Measurements from ENCODE around the gene DDX49. TPM values are rescaled to one million over a fixed set of nuclear protein-coding genes. Genes with fewer than 3 reads are reported as not detected.
"Not testable (repeated sequence)": the region's sequence is repeated elsewhere in the genome, so short reads cannot be mapped to it uniquely, and the experiment has no call there.

DDX49 gene
- total RNA-seq, 1 donor from 2014 or later: 94.9 TPM

GRCh38 chr19:18952364-18953003 is 33.0 kb downstream of the DDX49 start:
- H3K27ac Mint-ChIP-seq; H3K27me3 Mint-ChIP-seq; H3K36me3 Mint-ChIP-seq (ENCODE audit: low read depth); H3K4me3 Mint-ChIP-seq; DNase-seq; H3K9me3 Mint-ChIP-seq; H3K4me1 Mint-ChIP-seq; intact Hi-C loops (cut with micrococcal nuclease): not testable (repeated sequence)

GRCh38 chr19:18954094-18954493 is 34.6 kb downstream of the DDX49 start:
- Mint-ChIP-seq H3K27me3 (no peaks in the 10 kb centered on the region), H3K4me3 (no peak overlapping the region), H3K9me3 (peaks cover 6% of the 10 kb centered on the region), H3K4me1 (no peaks in the 10 kb centered on the region), H3K36me3 (ENCODE audit: low read depth) (no peaks in the 10 kb centered on the region), H3K27ac (no peak overlapping the region)
- intact Hi-C loops (cut with micrococcal nuclease): no loop called here
- no peak for DNase-seq

- Mint-ChIP-seq H3K27ac (no peak overlapping the region), H3K27me3 (no peaks in the 10 kb centered on the region), H3K4me1 (no peaks in the 10 kb centered on the region), H3K9me3 (peaks cover 6% of the 10 kb centered on the region), H3K4me3 (no peak overlapping the region), H3K36me3 (ENCODE audit: low read depth) (no peaks in the 10 kb centered on the region)
- no peak for DNase-seq
- intact Hi-C loops (cut with micrococcal nuclease): no loop called here
Observed at GRCh38 chr19:18955042-18955441, 35.5 kb downstream of the DDX49 start.

GRCh38 chr19:18960370-18960769 is 40.9 kb downstream of the DDX49 start:
- DNase-seq: no peak
- Mint-ChIP-seq H3K9me3 (no peaks in the 10 kb centered on the region), H3K4me3 (no peak overlapping the region), H3K27me3 (peaks cover 6% of the 10 kb centered on the region), H3K4me1 (peaks cover 5% of the 10 kb centered on the region), H3K36me3 (ENCODE audit: low read depth) (no peaks in the 10 kb centered on the region), H3K27ac (no peak overlapping the region)
- intact Hi-C loops (cut with micrococcal nuclease): no loop called here

- DNase-seq: peak; percentile 59
- H3K36me3 Mint-ChIP-seq (ENCODE audit: low read depth): no peaks in the 10 kb centered on the region
- H3K27ac Mint-ChIP-seq: no peak overlapping the region
- intact Hi-C loops (cut with micrococcal nuclease): no loop called here
- peaks cover 9% of the 10 kb centered on the region for H3K27me3 Mint-ChIP-seq
- peak overlapping the region; percentile 19 for H3K4me3 Mint-ChIP-seq
- peaks cover 5% of the 10 kb centered on the region for H3K4me1 Mint-ChIP-seq
- H3K9me3 Mint-ChIP-seq: no peaks in the 10 kb centered on the region
Observed at GRCh38 chr19:18961767-18962620, 42.5 kb downstream of the DDX49 start.

- H3K4me1 Mint-ChIP-seq: peaks cover 5% of the 10 kb centered on the region
- no peak overlapping the region for H3K4me3 Mint-ChIP-seq
- intact Hi-C loops (cut with micrococcal nuclease): no loop called here
- no peaks in the 10 kb centered on the region for H3K9me3 Mint-ChIP-seq
- H3K27ac Mint-ChIP-seq: no peak overlapping the region
- no peaks in the 10 kb centered on the region for H3K36me3 Mint-ChIP-seq (ENCODE audit: low read depth)
- peaks cover 9% of the 10 kb centered on the region for H3K27me3 Mint-ChIP-seq
- no peak for DNase-seq
Observed at GRCh38 chr19:18964121-18964520, 44.6 kb downstream of the DDX49 start.

- H3K36me3 Mint-ChIP-seq (ENCODE audit: low read depth): no peaks in the 10 kb centered on the region
- H3K27ac Mint-ChIP-seq: no peak overlapping the region
- no peak overlapping the region for H3K4me3 Mint-ChIP-seq
- intact Hi-C loops (cut with micrococcal nuclease): no loop called here
- no peaks in the 10 kb centered on the region for H3K9me3 Mint-ChIP-seq
- H3K27me3 Mint-ChIP-seq: peaks cover 10% of the 10 kb centered on the region
- peaks cover 5% of the 10 kb centered on the region for H3K4me1 Mint-ChIP-seq
- no peak for DNase-seq
Observed at GRCh38 chr19:18966307-18966706, 46.8 kb downstream of the DDX49 start.

- Mint-ChIP-seq H3K4me1 (no peaks in the 10 kb centered on the region), H3K9me3 (no peaks in the 10 kb centered on the region), H3K36me3 (ENCODE audit: low read depth) (no peaks in the 10 kb centered on the region), H3K27ac (no peak overlapping the region), H3K4me3 (no peak overlapping the region), H3K27me3 (peaks cover 4% of the 10 kb centered on the region)
- intact Hi-C loops (cut with micrococcal nuclease): no loop called here
- DNase-seq: no peak
Observed at GRCh38 chr19:18967358-18968146, 48.0 kb downstream of the DDX49 start.

- H3K27ac Mint-ChIP-seq: no peak overlapping the region
- H3K27me3 Mint-ChIP-seq: peaks cover 4% of the 10 kb centered on the region
- peaks cover 2% of the 10 kb centered on the region for H3K4me1 Mint-ChIP-seq
- H3K9me3 Mint-ChIP-seq: no peaks in the 10 kb centered on the region
- intact Hi-C loops (cut with micrococcal nuclease): no loop called here
- no peaks in the 10 kb centered on the region for H3K36me3 Mint-ChIP-seq (ENCODE audit: low read depth)
- no peak for DNase-seq
- H3K4me3 Mint-ChIP-seq: no peak overlapping the region
Observed at GRCh38 chr19:18969931-18970659, 50.6 kb downstream of the DDX49 start.

GRCh38 chr19:18972301-18972811 is 52.8 kb downstream of the DDX49 start:
- DNase-seq: no peak
- Mint-ChIP-seq H3K4me3 (no peak overlapping the region), H3K27ac (no peak overlapping the region), H3K4me1 (peaks cover 2% of the 10 kb centered on the region), H3K36me3 (ENCODE audit: low read depth) (no peaks in the 10 kb centered on the region), H3K27me3 (peaks cover 3% of the 10 kb centered on the region), H3K9me3 (no peaks in the 10 kb centered on the region)
- intact Hi-C loops (cut with micrococcal nuclease): no loop called here

- DNase-seq: no peak
- intact Hi-C loops (cut with micrococcal nuclease): no loop called here
- Mint-ChIP-seq H3K9me3 (no peaks in the 10 kb centered on the region), H3K27ac (no peak overlapping the region), H3K4me3 (no peak overlapping the region), H3K4me1 (peaks cover 2% of the 10 kb centered on the region), H3K27me3 (peaks cover 3% of the 10 kb centered on the region), H3K36me3 (ENCODE audit: low read depth) (no peaks in the 10 kb centered on the region)
Observed at GRCh38 chr19:18972851-18973250, 53.3 kb downstream of the DDX49 start.

GRCh38 chr19:18975011-18975410 is 55.5 kb downstream of the DDX49 start:
- Mint-ChIP-seq H3K4me3 (no peak overlapping the region), H3K27me3 (peaks cover 3% of the 10 kb centered on the region), H3K4me1 (peaks cover 2% of the 10 kb centered on the region), H3K9me3 (no peaks in the 10 kb centered on the region), H3K27ac (no peak overlapping the region), H3K36me3 (ENCODE audit: low read depth) (no peaks in the 10 kb centered on the region)
- DNase-seq: no peak
- intact Hi-C loops (cut with micrococcal nuclease): no loop called here

GRCh38 chr19:18975869-18976268 is 56.4 kb downstream of the DDX49 start:
- no peak for DNase-seq
- intact Hi-C loops (cut with micrococcal nuclease): no loop called here

More at GRCh38 chr19:18975869-18976268, 56.4 kb downstream of the DDX49 start:
- no peak overlapping the region for H3K27ac Mint-ChIP-seq
- H3K4me3 Mint-ChIP-seq: no peak overlapping the region
- peaks cover 1% of the 10 kb centered on the region for H3K27me3 Mint-ChIP-seq
- H3K4me1 Mint-ChIP-seq: peaks cover 2% of the 10 kb centered on the region
- no peaks in the 10 kb centered on the region for H3K36me3 Mint-ChIP-seq (ENCODE audit: low read depth)
- H3K9me3 Mint-ChIP-seq: no peaks in the 10 kb centered on the region
